HG02798 (cell line): ENCODE measurements around the gene HLA-DRA.

Source experiments
- ATAC-seq: cut with Tn5 transposase; IDR thresholded peaks from one replicate; pipeline ENCODE4 v1.9.1; 2021; ENCODE audit warnings: mild to moderate bottlenecking; ENCODE audit not compliant: unreplicated experiment, poor library complexity

The HLA-DRA gene

GRCh38 chr6:32472781-32473375 lies 33.2 kb downstream of the HLA-DRA start:
- no peak for ATAC-seq

- ATAC-seq = peak; percentile 93
These were observed 34.0 kb downstream of the HLA-DRA start for GRCh38 chr6:32473376-32474348.

- no peak for ATAC-seq
These were observed 35.9 kb downstream of the HLA-DRA start for GRCh38 chr6:32475392-32476206.

GRCh38 chr6:32483968-32484613 lies 44.4 kb downstream of the HLA-DRA start:
- no peak for ATAC-seq

GRCh38 chr6:32484614-32484998 lies 44.9 kb downstream of the HLA-DRA start:
- no peak for ATAC-seq

- ATAC-seq = no peak
These were observed 48.4 kb downstream of the HLA-DRA start for GRCh38 chr6:32488083-32488482.

- no peak for ATAC-seq
These were observed 52.0 kb downstream of the HLA-DRA start for GRCh38 chr6:32491700-32492099.

GRCh38 chr6:32492351-32492750 lies 52.7 kb downstream of the HLA-DRA start:
- no peak for ATAC-seq
